ENCODE data around the gene TSPAN3. TPM values are rescaled to one million over a fixed set of nuclear protein-coding genes. Genes with fewer than 3 reads are reported as not detected.

TSPAN3 gene
- total RNA-seq, 1 donor from 2014 or later = 80.3 TPM

DNA sequence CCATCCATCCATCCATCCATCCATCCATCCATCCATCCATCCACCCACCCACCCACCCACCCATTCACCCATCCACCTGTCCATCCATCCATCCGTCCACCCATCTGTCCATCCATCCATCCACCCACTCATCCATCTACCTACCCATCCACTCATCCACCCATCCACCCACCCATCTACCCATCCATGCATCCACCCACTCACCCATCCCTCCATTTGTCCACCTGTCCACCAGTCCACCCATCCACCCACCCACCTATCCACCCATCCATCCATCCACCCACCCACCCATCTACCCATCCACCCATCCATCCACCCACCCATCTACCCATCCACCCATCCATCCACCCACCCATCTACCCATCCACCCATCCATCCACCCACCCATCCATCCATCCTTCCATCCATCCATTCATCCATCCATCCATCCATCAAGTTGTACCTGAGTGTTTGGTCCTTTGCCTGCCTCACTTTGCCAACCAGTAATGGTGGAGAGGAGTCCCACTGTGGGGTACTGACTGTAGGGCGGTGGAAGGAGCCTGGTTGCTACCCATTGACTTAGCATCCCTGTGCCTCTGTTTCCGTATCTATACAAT is 58.7 kb downstream of the TSPAN3 start:
- DNase-seq (ENCODE audit: extremely low spot score in 2 of 2) = no peak
- intact Hi-C loops (cut with DNase I) = no loop called here
- Histone ChIP-seq H3K36me3 (no peaks in the 10 kb centered on the region), H3K4me3 (no peak overlapping the region), H3K9me3 (no peaks in the 10 kb centered on the region), H3K4me1 (peaks cover 5% of the 10 kb centered on the region), H3K27ac (no peak overlapping the region), H3K27me3 (no peaks in the 10 kb centered on the region)
- TF ChIP-seq CTCF (IDR thresholded peaks at IDR 0.05) (no peak), POLR2AphosphoS5 (IDR thresholded peaks at IDR 0.05; ENCODE audit: insufficient read depth in 1 of 2, low read depth in 1 of 2) (no peak), POLR2A (IDR thresholded peaks at IDR 0.05) (no peak)

- Histone ChIP-seq H3K4me3 (no peak overlapping the region), H3K4me1 (peaks cover 5% of the 10 kb centered on the region), H3K27me3 (no peaks in the 10 kb centered on the region), H3K36me3 (no peaks in the 10 kb centered on the region), H3K27ac (no peak overlapping the region), H3K9me3 (no peaks in the 10 kb centered on the region)
- DNase-seq (ENCODE audit: extremely low spot score in 2 of 2) = no peak
- TF ChIP-seq CTCF (IDR thresholded peaks at IDR 0.05) (no peak), POLR2AphosphoS5 (IDR thresholded peaks at IDR 0.05; ENCODE audit: insufficient read depth in 1 of 2, low read depth in 1 of 2) (no peak), POLR2A (IDR thresholded peaks at IDR 0.05) (no peak)
- intact Hi-C loops (cut with DNase I) = no loop called here
Measured at GRCh38 chr15:77010857-77011256, 60.1 kb downstream of the TSPAN3 start.

DNA sequence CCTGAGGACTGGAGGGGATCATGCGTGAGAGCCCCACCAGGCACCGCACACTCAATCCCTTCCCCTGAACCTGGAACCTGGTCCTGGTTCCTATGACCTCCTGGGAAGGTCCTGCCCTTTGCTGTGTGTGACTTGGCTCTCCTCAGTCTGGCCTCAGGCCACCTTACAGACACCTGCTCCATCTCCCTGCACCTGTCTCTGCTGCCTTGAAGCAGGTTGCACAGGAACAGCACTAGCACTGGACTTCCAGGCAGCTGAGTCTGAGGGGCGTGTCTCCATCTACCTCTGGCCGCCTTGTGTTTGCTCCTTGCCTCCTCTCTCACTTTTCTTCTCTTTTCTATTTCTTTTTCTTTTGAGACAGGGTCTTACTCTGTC is 60.6 kb downstream of the TSPAN3 start:
- no peaks in the 10 kb centered on the region for H3K36me3 ChIP-seq
- H3K4me3 ChIP-seq = no peak overlapping the region
- intact Hi-C loops (cut with DNase I) = no loop called here
- TF ChIP-seq CTCF (IDR thresholded peaks at IDR 0.05) (no peak), POLR2AphosphoS5 (IDR thresholded peaks at IDR 0.05; ENCODE audit: insufficient read depth in 1 of 2, low read depth in 1 of 2) (no peak)
- H3K27me3 ChIP-seq = no peaks in the 10 kb centered on the region
- H3K4me1 ChIP-seq = peaks cover 5% of the 10 kb centered on the region
- no peak for DNase-seq (ENCODE audit: extremely low spot score in 2 of 2)
- H3K27ac ChIP-seq = no peak overlapping the region
- no peaks in the 10 kb centered on the region for H3K9me3 ChIP-seq

GRCh38 chr15:77009646-77010311 is 61.1 kb downstream of the TSPAN3 start:
- Histone ChIP-seq H3K4me1 (peaks cover 5% of the 10 kb centered on the region), H3K27me3 (no peaks in the 10 kb centered on the region), H3K36me3 (no peaks in the 10 kb centered on the region), H3K27ac (no peak overlapping the region), H3K9me3 (no peaks in the 10 kb centered on the region), H3K4me3 (no peak overlapping the region)
- DNase-seq (ENCODE audit: extremely low spot score in 2 of 2) = no peak
- intact Hi-C loops (cut with DNase I) = no loop called here
- TF ChIP-seq POLR2AphosphoS5 (IDR thresholded peaks at IDR 0.05; ENCODE audit: insufficient read depth in 1 of 2, low read depth in 1 of 2) = no peak
- no peak for TF ChIP-seq CTCF (IDR thresholded peaks at IDR 0.05)
- no peak for TF ChIP-seq POLR2A (IDR thresholded peaks at IDR 0.05)

DNA sequence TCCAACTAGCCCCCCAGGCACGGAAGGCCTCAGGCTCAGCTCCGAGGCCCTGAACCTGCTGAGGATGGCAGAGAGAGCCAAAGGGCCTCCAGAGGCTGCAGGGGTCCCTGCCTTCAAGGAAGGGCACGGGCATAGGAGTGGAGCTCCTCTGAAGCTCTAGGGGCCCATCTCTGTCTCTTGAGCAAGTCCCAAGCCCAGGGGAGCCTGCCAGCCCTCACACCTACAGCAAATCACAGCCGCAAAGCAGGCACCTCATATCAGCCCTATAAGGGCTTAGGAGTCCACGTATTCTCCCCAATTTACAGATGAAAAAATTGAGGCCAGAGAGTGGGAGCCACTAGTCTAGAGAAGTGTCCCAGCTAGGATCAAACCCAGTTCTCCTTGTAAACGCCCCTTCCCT is 61.7 kb downstream of the TSPAN3 start:
- no peak for TF ChIP-seq POLR2A (IDR thresholded peaks at IDR 0.05)
- Histone ChIP-seq H3K36me3 (no peaks in the 10 kb centered on the region), H3K27ac (no peak overlapping the region), H3K9me3 (no peaks in the 10 kb centered on the region), H3K4me3 (no peak overlapping the region), H3K4me1 (peaks cover 5% of the 10 kb centered on the region), H3K27me3 (no peaks in the 10 kb centered on the region)
- intact Hi-C loops (cut with DNase I) = no loop called here
- no peak for DNase-seq (ENCODE audit: extremely low spot score in 2 of 2)

All from vagina (tissue), 2 donors.